Keratinocyte (primary cell): ENCODE results near the gene S100A10. TPM values are rescaled to one million over a fixed set of nuclear protein-coding genes. Genes with fewer than 3 reads are reported as not detected.

Experiments
- DNase-seq: peaks from one replicate; pipeline ENCODE4 v3.0.0-alpha.2; 2011; ENCODE audit warnings: low read depth, missing footprints, low spot score
- FAIRE-seq: peaks from 2 replicates; lab custom pipeline; 2011; peaks lifted over from hg19 to GRCh38; lab: Jason Lieb, UNC
- H2AFZ ChIP-seq: 2 replicates; pipeline ENCODE4 v1.6.0; 2012; ENCODE audit warnings: low read length, control low read depth, inconsistent platforms; ENCODE audit not compliant: control insufficient read depth
- H3K27ac ChIP-seq: 2 replicates; pipeline ENCODE4 v1.5.1; 2011; ENCODE audit warnings: low read length; ENCODE audit not compliant: control insufficient read depth, insufficient read depth
- H3K27me3 ChIP-seq: 3 replicates; pipeline ENCODE4 v1.6.0; 2011; ENCODE audit warnings: low read length; ENCODE audit not compliant: control insufficient read depth, insufficient read depth; ENCODE audit errors: extremely low read depth
- H3K36me3 ChIP-seq, 2 experiments: 2 replicates in 1 of 2; 3 replicates in 1 of 2; pipeline ENCODE4 v1.5.1; 2011; ENCODE audit warnings: low read length in 2 of 2, mild to moderate bottlenecking in 1 of 2; ENCODE audit not compliant: control insufficient read depth in 2 of 2, insufficient read depth in 2 of 2; ENCODE audit errors: extremely low read depth in 1 of 2
- H3K4me1 ChIP-seq: 3 replicates; pipeline ENCODE4 v1.5.1; 2011; ENCODE audit warnings: low read length; ENCODE audit not compliant: control insufficient read depth, insufficient read depth; ENCODE audit errors: extremely low read depth
- H3K4me2 ChIP-seq: 3 replicates; pipeline ENCODE4 v1.6.0; 2011; ENCODE audit warnings: low read depth, low read length; ENCODE audit not compliant: control insufficient read depth, insufficient read depth; ENCODE audit errors: extremely low read depth
- H3K4me3 ChIP-seq, 3 experiments: fragments of 200-600 bp in 1 of 3; sonication (generic) in 1 of 3; 2 replicates in 2 of 3; 3 replicates in 1 of 3; pipeline ENCODE4 v1.5.1; 2011 to 2016; ENCODE audit warnings: low read length in 3 of 3, mild to moderate bottlenecking in 3 of 3, control low read depth in 2 of 3, inconsistent platforms in 1 of 3, low read depth in 1 of 3, mixed read lengths in 1 of 3, mixed run types in 1 of 3, moderate library complexity in 1 of 3; ENCODE audit not compliant: control insufficient read depth in 2 of 3, insufficient read depth in 2 of 3; ENCODE audit errors: extremely low read depth in 1 of 3
- H3K79me2 ChIP-seq: 2 replicates; pipeline ENCODE4 v1.6.0; 2012; ENCODE audit warnings: low read length; ENCODE audit not compliant: control insufficient read depth, insufficient read depth
- H3K9ac ChIP-seq: 3 replicates; pipeline ENCODE4 v1.6.0; 2011; ENCODE audit warnings: low read length; ENCODE audit not compliant: control insufficient read depth, insufficient read depth; ENCODE audit errors: extremely low read depth
- H3K9me1 ChIP-seq: 3 replicates; pipeline ENCODE4 v1.6.0; 2011; ENCODE audit warnings: low read length; ENCODE audit not compliant: control insufficient read depth, insufficient read depth; ENCODE audit errors: extremely low read depth
- H3K9me3 ChIP-seq: 2 replicates; pipeline ENCODE4 v1.5.1; 2012; ENCODE audit warnings: low read depth, low read length; ENCODE audit not compliant: control insufficient read depth
- H4K20me1 ChIP-seq: 3 replicates; pipeline ENCODE4 v1.6.0; 2011; ENCODE audit warnings: low read length; ENCODE audit not compliant: control insufficient read depth, insufficient read depth; ENCODE audit errors: extremely low read depth
- EZH2 ChIP-seq: IDR thresholded peaks from one replicate; pipeline ENCODE4 v1.6.1; 2012; ENCODE audit warnings: inconsistent platforms, mild to moderate bottlenecking, low read length, moderate library complexity
- dilution Hi-C: fragments of 300-500 bp; cut with MboI; formaldehyde crosslinking; loops from one replicate; pipeline ENCODE4 v1.7.0; 2020; ENCODE audit warnings: low sequenced_read_pairs; ENCODE audit not compliant: extremely low pct_ligation_motif_present
- polyA plus RNA-seq, 5 experiments: library from polyadenylated mRNA; depleted of rRNA in 3 of 5; stranded (reverse) in 3 of 5; stranded (forward) in 1 of 5; unstranded in 1 of 5; fragments of >200 nt; gene quantifications; 1 replicate in 1 of 5; 2 replicates in 3 of 5; 3 replicates in 1 of 5; pipeline versions ENCODE4 v1.2.1 to v1.2.3, GENCODE V29; 2011 to 2012; ENCODE audit warnings: missing spikeins in 2 of 5, low read depth in 1 of 5, low replicate concordance in 1 of 5
- TF ChIP-seq, protein P1 (sequence below), 3 experiments: IDR thresholded peaks in 1 of 3; conservative IDR thresholded peaks in 1 of 3; optimal IDR thresholded peaks in 1 of 3; 2 replicates in 2 of 3; 3 replicates in 1 of 3; pipeline versions ENCODE3 to v1.5.1; 2011; ENCODE audit warnings: low read length in 3 of 3, mild to moderate bottlenecking in 3 of 3, moderate library complexity in 2 of 3, control low read depth in 1 of 3, inconsistent platforms in 1 of 3; ENCODE audit not compliant: insufficient read depth in 2 of 3; ENCODE audit errors: extremely low read depth in 1 of 3

Gene S100A10
- polyA plus RNA-seq, 1 donor (not counting 4 experiments of a cell fraction or from before 2014, with no cell fraction given): 1,061 TPM

GRCh38 chr1:151990058-151990855 is 3.4 kb downstream of the S100A10 start:
- Histone ChIP-seq H3K4me3 (peak overlapping the region; percentile 78 to 99 (median 94)), H3K27me3 (no peaks in the 10 kb centered on the region), H3K79me2 (peaks cover 74% of the 10 kb centered on the region), H3K4me1 (peaks cover 55% of the 10 kb centered on the region), H3K9ac (peak overlapping the region; percentile 100), H4K20me1 (peaks cover 8% of the 10 kb centered on the region), H3K4me2 (peak overlapping the region; percentile 85), H3K9me3 (no peaks in the 10 kb centered on the region), H3K36me3 (peaks cover 18 to 39% of the 10 kb centered on the region in 2 experiments), H3K9me1 (no peaks in the 10 kb centered on the region), H2AFZ (no peak overlapping the region), H3K27ac (peak overlapping the region; percentile 100)
- FAIRE-seq (peak; percentile 34), DNase-seq (no peak)
- TF ChIP-seq EZH2: no peak
- TF ChIP-seq, protein P1, sequence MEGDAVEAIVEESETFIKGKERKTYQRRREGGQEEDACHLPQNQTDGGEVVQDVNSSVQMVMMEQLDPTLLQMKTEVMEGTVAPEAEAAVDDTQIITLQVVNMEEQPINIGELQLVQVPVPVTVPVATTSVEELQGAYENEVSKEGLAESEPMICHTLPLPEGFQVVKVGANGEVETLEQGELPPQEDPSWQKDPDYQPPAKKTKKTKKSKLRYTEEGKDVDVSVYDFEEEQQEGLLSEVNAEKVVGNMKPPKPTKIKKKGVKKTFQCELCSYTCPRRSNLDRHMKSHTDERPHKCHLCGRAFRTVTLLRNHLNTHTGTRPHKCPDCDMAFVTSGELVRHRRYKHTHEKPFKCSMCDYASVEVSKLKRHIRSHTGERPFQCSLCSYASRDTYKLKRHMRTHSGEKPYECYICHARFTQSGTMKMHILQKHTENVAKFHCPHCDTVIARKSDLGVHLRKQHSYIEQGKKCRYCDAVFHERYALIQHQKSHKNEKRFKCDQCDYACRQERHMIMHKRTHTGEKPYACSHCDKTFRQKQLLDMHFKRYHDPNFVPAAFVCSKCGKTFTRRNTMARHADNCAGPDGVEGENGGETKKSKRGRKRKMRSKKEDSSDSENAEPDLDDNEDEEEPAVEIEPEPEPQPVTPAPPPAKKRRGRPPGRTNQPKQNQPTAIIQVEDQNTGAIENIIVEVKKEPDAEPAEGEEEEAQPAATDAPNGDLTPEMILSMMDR (optimal IDR thresholded peaks at IDR 0.05 in 1 of 3, IDR thresholded peaks at IDR 0.05 in 1 of 3, conservative IDR thresholded peaks at IDR 0.05 in 1 of 3; ENCODE audit: extremely low read depth in 1 of 3, insufficient read depth in 2 of 3, low read length in 3 of 3): no peak
- dilution Hi-C loops: no loop called here

DNA sequence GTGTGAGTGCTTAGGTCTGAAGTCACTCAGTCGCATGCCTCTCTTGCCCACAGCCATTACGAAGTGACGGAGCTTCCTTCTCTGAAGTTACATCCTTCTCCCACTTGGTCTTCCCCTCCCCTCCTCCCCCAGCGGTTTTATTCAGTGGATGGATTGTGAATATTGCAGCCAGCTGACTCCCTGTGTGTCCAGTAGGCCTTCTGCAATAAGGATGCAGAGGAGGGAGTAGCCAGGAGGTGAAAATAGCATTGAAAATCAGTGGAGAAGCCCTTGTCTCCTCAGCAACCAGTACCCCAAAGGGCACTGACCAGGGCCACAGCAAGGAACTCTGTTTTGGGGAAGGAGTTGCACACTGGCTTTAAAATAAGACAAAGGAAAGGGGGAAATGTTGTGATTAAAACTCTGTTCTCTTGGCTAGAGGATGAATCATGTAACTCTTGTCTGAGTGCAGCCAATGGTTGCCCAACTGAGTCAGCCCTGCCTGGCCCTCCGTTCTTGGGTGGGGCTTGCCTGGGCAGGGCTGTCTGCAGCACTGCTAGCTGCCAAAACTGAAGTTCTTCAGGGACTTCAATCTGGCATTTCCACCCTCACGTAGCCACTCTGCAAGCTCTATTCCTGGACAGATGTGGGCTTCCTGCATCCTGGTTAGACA is 4.3 kb downstream of the S100A10 start:
- H3K4me2 ChIP-seq: peak overlapping the region; percentile 85
- peak overlapping the region; percentile 100 for H3K27ac ChIP-seq
- H3K4me3 ChIP-seq: peak overlapping the region; percentile 78 to 99 (median 94)
- H3K4me1 ChIP-seq: peaks cover 49% of the 10 kb centered on the region
- H4K20me1 ChIP-seq: peaks cover 8% of the 10 kb centered on the region
- no peaks in the 10 kb centered on the region for H3K9me1 ChIP-seq
- peaks cover 26 to 48% of the 10 kb centered on the region in 2 experiments for H3K36me3 ChIP-seq
- H3K9me3 ChIP-seq: no peaks in the 10 kb centered on the region
- peak; percentile 84 for FAIRE-seq
- H2AFZ ChIP-seq: no peak overlapping the region
- peak overlapping the region; percentile 100 for H3K9ac ChIP-seq
- dilution Hi-C loops: no loop called here
- H3K27me3 ChIP-seq: no peaks in the 10 kb centered on the region
- peaks cover 83% of the 10 kb centered on the region for H3K79me2 ChIP-seq
- DNase-seq: no peak
- TF ChIP-seq EZH2: no peak
- TF ChIP-seq, protein P1 (optimal IDR thresholded peaks at IDR 0.05 in 1 of 3, IDR thresholded peaks at IDR 0.05 in 1 of 3, conservative IDR thresholded peaks at IDR 0.05 in 1 of 3; ENCODE audit: extremely low read depth in 1 of 3, insufficient read depth in 2 of 3, low read length in 3 of 3): no peak
